CD14-positive monocyte (primary cell): Measurements from ENCODE around the gene HSPB6. TPM values are rescaled to one million over a fixed set of nuclear protein-coding genes. Genes with fewer than 3 reads are reported as not detected.
A peak's percentile ranks its signal among the peaks of the same experiment; 100 is the strongest.

Source experiments
- DNase-seq, 3 donors: peaks; one replicate each; pipeline ENCODE4 v3.0.0-alpha.2; 2011 to 2022
- H2AFZ ChIP-seq: 2 replicates; pipeline ENCODE4 v1.6.0; 2012; ENCODE audit warnings: mild to moderate bottlenecking, low read depth, low read length, inconsistent platforms; ENCODE audit not compliant: insufficient read depth, poor library complexity, severe bottlenecking
- H3K27ac ChIP-seq, 2 donors: 1 replicate in 1 of 2; 2 replicates in 1 of 2; pipeline ENCODE4 v1.5.1; 2012 to 2013; ENCODE audit warnings: low read length in 2 of 2, control low read depth in 1 of 2, inconsistent platforms in 1 of 2, low read depth in 1 of 2, mild to moderate bottlenecking in 1 of 2
- H3K27me3 ChIP-seq, 2 donors: one replicate each; pipeline versions ENCODE4 v1.6.0 to v1.6.1; 2011 to 2013; ENCODE audit warnings: low read length in 2 of 2; ENCODE audit not compliant: control insufficient read depth in 2 of 2, insufficient read depth in 2 of 2
- H3K36me3 ChIP-seq, 2 donors: replicated peaks in 1 of 2; 1 replicate in 1 of 2; 2 replicates in 1 of 2; pipeline versions ENCODE4 v1.5.1 to v1.6.1; 2012 to 2013; ENCODE audit warnings: low read length in 2 of 2, control low read depth in 1 of 2, inconsistent platforms in 1 of 2, mild to moderate bottlenecking in 1 of 2; ENCODE audit not compliant: insufficient read depth in 2 of 2, control insufficient read depth in 1 of 2
- H3K4me1 ChIP-seq, 2 donors: 1 replicate in 1 of 2; 2 replicates in 1 of 2; pipeline versions ENCODE4 v1.5.1 to v1.6.1; 2012 to 2013; ENCODE audit warnings: low read length in 2 of 2, control low read depth in 1 of 2, inconsistent platforms in 1 of 2, mild to moderate bottlenecking in 1 of 2, moderate library complexity in 1 of 2; ENCODE audit not compliant: insufficient read depth in 2 of 2, control insufficient read depth in 1 of 2
- H3K4me2 ChIP-seq: replicated peaks from 2 replicates; pipeline ENCODE3; 2012; ENCODE audit warnings: low read length, moderate library complexity, mild to moderate bottlenecking; ENCODE audit not compliant: poor library complexity, severe bottlenecking; ENCODE audit errors: extremely low read depth
- H3K4me3 ChIP-seq, 3 experiments: fragments of 200-600 bp in 1 of 3; sonication (generic) in 1 of 3; replicated peaks in 1 of 3; 1 replicate in 2 of 3; 2 replicates in 1 of 3; pipeline ENCODE4 v1.5.1; 2011 to 2013; ENCODE audit warnings: low read length in 3 of 3, mild to moderate bottlenecking in 3 of 3, control low read depth in 2 of 3, low read depth in 2 of 3, inconsistent platforms in 1 of 3, moderate library complexity in 1 of 3
- H3K79me2 ChIP-seq: 2 replicates; pipeline ENCODE4 v1.6.0; 2012; ENCODE audit warnings: mild to moderate bottlenecking, control low read depth, inconsistent platforms, low read length, moderate library complexity; ENCODE audit not compliant: insufficient read depth
- H3K9ac ChIP-seq: 2 replicates; pipeline ENCODE4 v1.6.0; 2017; ENCODE audit warnings: low read length, mild to moderate bottlenecking; ENCODE audit not compliant: insufficient read depth, poor library complexity, severe bottlenecking
- H3K9me3 ChIP-seq, 2 donors: replicated peaks in 1 of 2; 1 replicate in 1 of 2; 2 replicates in 1 of 2; pipeline versions ENCODE4 v1.5.1 to v1.6.1; 2012 to 2013; ENCODE audit warnings: low read length in 2 of 2, control low read depth in 1 of 2; ENCODE audit not compliant: control insufficient read depth in 1 of 2, insufficient read depth in 1 of 2
- H4K20me1 ChIP-seq: 2 replicates; pipeline ENCODE4 v1.6.0; 2012; ENCODE audit warnings: mild to moderate bottlenecking, low read length, control low read depth, moderate library complexity; ENCODE audit not compliant: insufficient read depth
- H3K27ac Mint-ChIP-seq, 7 donors: one replicate each; pipeline ENCODE4 v1.8.0; 2020; ENCODE audit warnings: mild to moderate bottlenecking in 7 of 7, mixed read lengths in 7 of 7, moderate library complexity in 6 of 7, inconsistent platforms in 2 of 7
- H3K27me3 Mint-ChIP-seq, 3 donors: one replicate each; pipeline ENCODE4 v1.8.0; 2021 to 2022; ENCODE audit warnings: low read depth in 3 of 3, mild to moderate bottlenecking in 3 of 3, mixed read lengths in 3 of 3, moderate library complexity in 3 of 3, inconsistent platforms in 1 of 3
- H3K36me3 Mint-ChIP-seq, 2 donors: one replicate each; pipeline ENCODE4 v1.8.0; 2020; ENCODE audit warnings: mixed read lengths in 2 of 2, inconsistent platforms in 1 of 2, mild to moderate bottlenecking in 1 of 2
- H3K4me1 Mint-ChIP-seq: one replicate; pipeline ENCODE4 v1.8.0; 2020; ENCODE audit warnings: mild to moderate bottlenecking, mixed read lengths
- H3K4me3 Mint-ChIP-seq, 2 donors: one replicate each; pipeline ENCODE4 v1.8.0; 2020; ENCODE audit warnings: mild to moderate bottlenecking in 2 of 2, mixed read lengths in 2 of 2, moderate library complexity in 1 of 2
- H3K9me3 Mint-ChIP-seq, 7 donors: one replicate each; pipeline ENCODE4 v1.8.0; 2020 to 2022; ENCODE audit warnings: mixed read lengths in 7 of 7, mild to moderate bottlenecking in 6 of 7, moderate library complexity in 6 of 7, inconsistent platforms in 2 of 7
- WGBS: methylation state at CpG from one replicate; pipeline ENCODE4 v1.1.5; 2013; ENCODE audit warnings: missing lambda C conversion rate; ENCODE audit not compliant: insufficient coverage; 5-methylcytosine and 5-hydroxymethylcytosine counted together
- intact Hi-C, 2 donors: fragments of 100-400 bp; cut with micrococcal nuclease; formaldehyde crosslinking; loops; one replicate each; pipeline versions ENCODE4 v1.15.0 to v1.15.1; 2023
- polyA plus RNA-seq, 3 donors: library from polyadenylated mRNA; depleted of rRNA in 1 of 3; unstranded in 2 of 3; stranded (reverse) in 1 of 3; fragments of 300-500 nt in 2 of 3; fragments of >200 nt in 1 of 3; fragmentation: Illumina TruSeq in 2 of 3; gene quantifications; 1 replicate in 2 of 3; 2 replicates in 1 of 3; pipeline ENCODE4 v1.2.3, GENCODE V29; 2012 to 2021
- TF ChIP-seq, protein P1 (sequence below): fragments of 200-600 bp; IDR thresholded peaks from one replicate; pipeline ENCODE4 v1.8.0; 2022; ENCODE audit warnings: antibody characterized with exemption, mild to moderate bottlenecking

The HSPB6 gene
- polyA plus RNA-seq, 3 donors: not detected

- H3K9ac ChIP-seq: peak within 1 kb of the TSS; percentile 91
- H3K36me3 ChIP-seq: peaks cover 27 to 36% of the 10 kb centered on the region in 2 donors
- H3K4me1 ChIP-seq: peaks cover 29 to 41% of the 10 kb centered on the region in 2 donors
- TF ChIP-seq, protein P1, sequence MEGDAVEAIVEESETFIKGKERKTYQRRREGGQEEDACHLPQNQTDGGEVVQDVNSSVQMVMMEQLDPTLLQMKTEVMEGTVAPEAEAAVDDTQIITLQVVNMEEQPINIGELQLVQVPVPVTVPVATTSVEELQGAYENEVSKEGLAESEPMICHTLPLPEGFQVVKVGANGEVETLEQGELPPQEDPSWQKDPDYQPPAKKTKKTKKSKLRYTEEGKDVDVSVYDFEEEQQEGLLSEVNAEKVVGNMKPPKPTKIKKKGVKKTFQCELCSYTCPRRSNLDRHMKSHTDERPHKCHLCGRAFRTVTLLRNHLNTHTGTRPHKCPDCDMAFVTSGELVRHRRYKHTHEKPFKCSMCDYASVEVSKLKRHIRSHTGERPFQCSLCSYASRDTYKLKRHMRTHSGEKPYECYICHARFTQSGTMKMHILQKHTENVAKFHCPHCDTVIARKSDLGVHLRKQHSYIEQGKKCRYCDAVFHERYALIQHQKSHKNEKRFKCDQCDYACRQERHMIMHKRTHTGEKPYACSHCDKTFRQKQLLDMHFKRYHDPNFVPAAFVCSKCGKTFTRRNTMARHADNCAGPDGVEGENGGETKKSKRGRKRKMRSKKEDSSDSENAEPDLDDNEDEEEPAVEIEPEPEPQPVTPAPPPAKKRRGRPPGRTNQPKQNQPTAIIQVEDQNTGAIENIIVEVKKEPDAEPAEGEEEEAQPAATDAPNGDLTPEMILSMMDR: no peak
- Mint-ChIP-seq H3K4me3 (peak within 1 kb of the TSS; percentile 93 to 94), H3K4me1 (peaks cover 32% of the 10 kb centered on the region), H3K27ac (peak within 1 kb of the TSS; percentile 76 to 96 (median 93)), H3K9me3 (peaks cover 0 to 8% (median 3%) of the 10 kb centered on the region in 7 donors), H3K27me3 (peaks cover 18 to 30% (median 25%) of the 10 kb centered on the region in 3 donors), H3K36me3 (peaks cover 33 to 46% of the 10 kb centered on the region in 2 donors)
- H3K79me2 ChIP-seq: peaks cover 12% of the 10 kb centered on the region
- peak within 1 kb of the TSS; percentile 93 for H3K4me2 ChIP-seq
- H3K27ac ChIP-seq: peak within 1 kb of the TSS; percentile 74 to 95
- peak within 1 kb of the TSS; percentile 98 for H2AFZ ChIP-seq
- WGBS: under 1% methylated on average over 43 of the region's 53 CpGs
- H4K20me1 ChIP-seq: peaks cover 12% of the 10 kb centered on the region
- intact Hi-C loops: loop anchor here (1.0 to 10.0 kb wide), 3 partner anchors 10 to 357 kb away; partner anchors contain the start of genes ALKBH6 (in 1 of the 2), LIN37 (in 1 of the 2), OVOL3 (in 1 of the 2) and POLR2I (in 1 of the 2)
- no peaks in the 10 kb centered on the region for H3K9me3 ChIP-seq
- DNase-seq: peak; percentile 98 to 99 (median 99)
- peaks cover 9 to 21% of the 10 kb centered on the region in 2 donors for H3K27me3 ChIP-seq
- peak within 1 kb of the TSS; percentile 91 to 100 (median 96) for H3K4me3 ChIP-seq
These were observed 1.1 kb upstream of the HSPB6 start, which contains the start of gene PROSER3 for GRCh38 chr19:35757749-35758608. Gene PROSER3, plus strand, starts transcription at chr19:35758176. Its CDS starts 40 bp downstream, at chr19:35758216.

DNA sequence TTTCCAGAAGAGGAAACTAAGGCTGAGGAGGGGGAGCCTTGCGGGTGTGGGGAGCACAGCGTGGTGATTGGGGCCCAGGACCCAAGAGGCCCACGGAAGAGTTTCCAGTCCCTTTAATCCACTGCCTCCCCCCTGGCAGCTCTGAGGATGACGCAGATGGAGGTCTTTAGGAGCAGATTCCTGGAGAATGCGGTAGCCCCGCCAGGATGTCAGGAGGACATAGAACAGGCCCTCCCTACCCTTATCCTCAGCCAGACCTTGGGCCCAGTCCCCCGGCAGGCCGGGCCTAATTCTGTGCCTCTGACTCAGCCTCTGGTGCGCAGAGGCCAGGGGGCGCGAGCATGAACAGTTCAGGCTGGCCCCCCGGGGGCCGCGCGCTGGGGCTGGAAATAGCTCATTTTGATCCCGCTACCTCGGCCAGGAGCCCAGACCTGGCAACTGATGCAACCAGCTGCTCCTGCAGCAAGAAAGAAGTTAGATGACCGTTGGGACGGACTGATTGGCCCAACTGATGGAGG, 461 bp upstream of the HSPB6 start:
- under 1% methylated on average over 12 of the region's 19 CpGs for WGBS
- intact Hi-C loops: loop anchor here in 1 of 2 donors (5.0 to 10.0 kb wide), 2 partner anchors 255 to 358 kb away; partner anchors contain the start of genes ALKBH6, OVOL3, POLR2I and TBCB
- Mint-ChIP-seq H3K9me3 (peaks cover 0 to 8% (median 3%) of the 10 kb centered on the region in 7 donors), H3K27ac (peak overlapping the region in 4 of 7 donors; percentile 55 to 75 (median 62)), H3K27me3 (peaks cover 18 to 30% (median 25%) of the 10 kb centered on the region in 3 donors), H3K4me1 (peaks cover 32% of the 10 kb centered on the region), H3K36me3 (peaks cover 39 to 46% of the 10 kb centered on the region in 2 donors), H3K4me3 (peak overlapping the region; percentile 93 to 94)
- Histone ChIP-seq H3K9me3 (no peaks in the 10 kb centered on the region), H3K4me1 (peaks cover 29 to 41% of the 10 kb centered on the region in 2 donors), H3K27ac (no peak overlapping the region), H4K20me1 (peaks cover 12% of the 10 kb centered on the region), H3K79me2 (peaks cover 12% of the 10 kb centered on the region), H2AFZ (peak overlapping the region; percentile 81), H3K36me3 (peaks cover 33 to 41% of the 10 kb centered on the region in 2 donors), H3K27me3 (peaks cover 9 to 21% of the 10 kb centered on the region in 2 donors), H3K4me3 (peak overlapping the region; percentile 38 to 100 (median 96)), H3K4me2 (peak overlapping the region; percentile 93), H3K9ac (no peak overlapping the region)
- peak in 1 of 3 donors; percentile 43 for DNase-seq
- TF ChIP-seq, protein P1: no peak
